GM19328 (cell line): ENCODE results near the gene LMAN1.

ENCODE experiments used
- ATAC-seq: cut with Tn5 transposase; IDR thresholded peaks from one replicate; pipeline ENCODE4 v1.9.1; 2021; ENCODE audit warnings: mild to moderate bottlenecking, moderate library complexity; ENCODE audit not compliant: unreplicated experiment

LMAN1 gene

DNA sequence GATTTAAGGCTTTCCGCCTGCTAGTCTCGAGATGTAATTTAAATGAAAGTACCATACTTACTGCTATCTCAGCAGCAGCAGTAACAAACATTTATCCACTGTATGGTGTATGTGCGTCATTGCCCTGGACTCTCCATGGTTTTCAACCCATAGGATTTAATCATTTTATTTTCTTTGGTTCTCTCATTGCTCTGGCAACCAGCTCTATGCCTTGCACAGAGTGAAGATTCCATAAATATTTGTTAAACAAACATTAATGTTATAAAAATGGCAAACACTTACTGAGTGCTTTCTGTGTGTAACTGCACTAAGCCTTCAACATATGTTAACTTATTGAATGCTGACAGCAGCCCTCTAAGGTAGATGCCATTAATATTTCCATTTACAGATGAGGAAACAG, 1.3 kb upstream of the LMAN1 start:
- no peak for ATAC-seq

DNA sequence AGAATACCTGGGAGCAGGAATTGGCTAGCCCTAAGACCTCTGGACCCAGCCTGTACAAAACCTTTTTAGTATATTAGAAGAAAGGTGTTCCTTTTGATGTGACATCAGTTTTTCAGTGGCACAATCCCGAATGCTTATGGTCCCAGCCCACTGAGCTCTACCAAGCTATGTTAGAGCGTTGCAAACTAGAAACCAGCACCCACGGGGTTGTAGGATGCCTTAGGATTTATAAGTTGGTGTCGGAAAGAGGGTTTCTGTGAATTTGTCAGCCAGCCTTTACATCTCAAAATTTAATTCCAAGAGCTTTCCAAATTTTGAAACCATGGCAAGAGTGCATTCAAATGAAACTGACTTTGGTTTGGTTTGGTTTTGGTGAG, 499 bp upstream of the LMAN1 start:
- ATAC-seq = peak; percentile 13

DNA sequence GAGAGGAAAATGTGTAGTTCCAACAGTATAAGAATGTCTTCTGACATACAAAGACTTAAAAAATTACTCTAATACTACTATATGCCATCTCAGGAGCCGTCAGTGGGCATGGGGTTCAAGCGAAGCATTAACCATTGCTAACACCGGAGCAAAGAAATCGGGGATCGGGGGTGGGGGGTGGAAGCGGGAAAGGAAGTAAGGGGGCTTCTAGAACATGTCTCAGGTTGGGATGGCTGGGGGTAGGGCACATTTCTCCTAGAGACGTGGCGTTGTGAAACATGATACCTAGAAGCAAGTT, 702 bp downstream of the LMAN1 start:
- ATAC-seq = no peak

DNA sequence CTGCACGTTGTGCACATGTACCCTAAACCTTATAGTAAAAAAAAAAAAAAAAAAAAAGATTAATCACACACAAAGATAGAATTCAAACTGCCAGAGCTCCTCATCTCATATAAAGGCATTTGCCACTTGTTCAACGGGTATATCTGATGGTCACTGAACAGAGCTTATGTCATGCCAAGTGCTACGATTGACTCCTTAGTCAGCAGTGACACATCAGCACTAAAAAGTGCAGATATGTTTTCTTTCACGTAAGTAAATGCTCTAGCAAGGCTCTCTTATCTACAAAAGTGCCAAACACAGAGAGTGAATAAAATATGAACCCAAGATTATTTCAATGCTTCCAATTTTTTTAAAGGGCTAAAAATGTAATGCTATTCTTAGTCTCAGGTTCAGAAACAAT, 1.1 kb downstream of the LMAN1 start:
- ATAC-seq = no peak

DNA sequence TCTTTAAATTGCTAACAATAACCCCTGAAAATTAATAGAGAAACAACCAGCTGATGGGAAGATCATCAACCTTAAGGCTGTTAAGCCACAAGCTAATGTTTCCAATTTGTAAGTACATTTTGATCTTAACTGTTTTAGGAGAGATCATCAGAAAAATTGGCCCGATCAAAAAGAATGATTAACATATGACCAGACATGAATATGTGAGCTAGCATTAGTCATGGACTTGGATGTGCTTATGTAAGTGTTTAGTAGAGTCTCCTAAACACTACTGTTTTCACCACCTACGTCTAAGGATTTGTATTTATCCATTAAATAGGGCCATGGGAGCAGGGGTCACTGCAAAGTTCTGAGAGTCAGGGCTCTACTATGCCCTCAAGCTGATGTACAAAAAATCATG, 4.3 kb downstream of the LMAN1 start:
- ATAC-seq = no peak

DNA sequence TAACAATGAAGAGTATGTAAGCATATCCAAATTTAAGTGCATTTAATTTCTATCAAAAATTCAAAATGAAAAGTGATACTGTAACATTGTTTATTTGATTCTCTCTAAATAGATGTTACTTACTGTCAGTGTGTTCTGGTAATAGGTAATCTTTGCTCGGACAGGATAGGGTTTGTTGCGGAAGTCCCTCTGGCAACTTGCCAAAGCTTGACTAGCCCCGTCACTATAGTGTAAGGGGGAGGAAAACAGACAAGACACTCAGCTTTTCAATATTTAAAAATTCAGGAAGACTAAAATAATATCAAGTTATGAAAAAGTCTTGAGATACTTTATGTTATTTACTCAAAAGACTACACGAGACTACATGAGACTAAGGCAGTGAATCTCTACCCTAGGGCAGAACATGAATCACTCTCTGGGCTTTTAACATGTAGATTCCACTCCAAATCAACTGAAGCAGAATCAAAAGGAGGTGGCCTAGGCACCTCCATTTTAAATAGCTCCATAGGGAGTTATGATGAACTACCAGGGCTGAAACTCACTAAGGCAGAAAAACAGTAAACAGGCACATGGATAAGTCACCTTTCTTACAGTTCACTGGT, 5.9 kb downstream of the LMAN1 start:
- no peak for ATAC-seq

DNA sequence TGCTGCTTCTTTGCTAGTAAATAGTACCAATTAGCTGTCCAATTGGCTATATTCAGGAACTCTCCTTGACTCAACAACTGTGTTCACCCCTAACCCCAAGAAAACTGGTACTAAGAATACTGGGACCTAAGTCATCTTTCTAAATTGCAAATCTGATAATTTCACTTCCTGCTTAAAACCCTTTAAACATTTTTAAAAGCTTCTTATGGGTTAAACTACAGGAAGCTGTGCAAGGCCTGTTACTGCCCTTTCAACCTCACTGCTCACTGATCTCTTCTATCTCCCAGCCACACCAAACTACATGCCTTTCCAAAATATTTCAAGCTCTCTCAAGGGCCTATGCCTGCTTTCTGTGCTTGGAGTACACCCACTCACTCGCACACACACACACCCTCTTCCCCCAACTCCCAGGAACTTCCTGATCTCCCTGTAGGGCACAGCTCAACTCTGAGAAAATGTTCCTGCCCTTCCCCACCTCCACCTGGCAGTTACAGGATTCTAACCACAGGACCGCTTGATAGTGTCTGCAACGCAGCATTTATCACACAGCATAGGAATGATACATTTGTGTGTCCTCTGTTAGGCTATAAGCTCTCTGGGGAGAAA, 6.7 kb downstream of the LMAN1 start:
- no peak for ATAC-seq

DNA sequence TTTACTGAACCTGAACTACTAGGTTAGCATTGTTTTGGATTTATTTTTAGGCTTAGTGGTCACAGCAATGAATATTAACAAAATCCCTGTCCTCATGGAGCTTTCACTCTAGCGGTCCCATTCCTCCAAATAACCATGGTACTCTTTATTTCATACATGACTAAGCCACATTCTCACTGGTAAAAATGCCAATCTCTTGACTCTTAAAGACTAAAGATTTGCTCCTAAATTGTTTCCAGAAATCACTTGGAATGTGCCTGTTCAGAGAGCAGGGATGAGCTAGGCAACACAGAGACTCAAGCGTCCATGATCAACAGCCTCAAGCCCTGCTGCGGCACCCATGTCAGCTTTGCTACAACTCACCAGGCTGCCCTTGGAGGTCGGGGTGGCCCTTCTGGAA, 13.5 kb downstream of the LMAN1 start:
- no peak for ATAC-seq

DNA sequence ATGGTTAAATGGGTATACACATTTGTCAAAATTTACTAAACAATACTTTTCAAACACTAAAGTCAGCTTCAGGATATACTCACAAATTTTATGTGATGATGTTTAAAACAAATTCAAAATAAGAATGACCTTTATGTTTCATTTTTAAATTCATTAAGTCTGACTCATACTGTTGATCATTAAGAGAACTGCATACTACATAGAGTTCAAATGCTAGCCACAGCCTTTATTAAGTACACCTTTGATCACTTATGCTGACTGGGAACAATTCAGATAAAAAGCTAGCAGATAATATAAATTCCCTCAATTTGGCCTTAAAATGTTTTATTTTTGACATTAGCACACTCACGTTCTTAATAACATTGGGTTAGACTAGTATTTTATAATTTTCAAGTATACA, 14.1 kb downstream of the LMAN1 start:
- ATAC-seq = no peak

DNA sequence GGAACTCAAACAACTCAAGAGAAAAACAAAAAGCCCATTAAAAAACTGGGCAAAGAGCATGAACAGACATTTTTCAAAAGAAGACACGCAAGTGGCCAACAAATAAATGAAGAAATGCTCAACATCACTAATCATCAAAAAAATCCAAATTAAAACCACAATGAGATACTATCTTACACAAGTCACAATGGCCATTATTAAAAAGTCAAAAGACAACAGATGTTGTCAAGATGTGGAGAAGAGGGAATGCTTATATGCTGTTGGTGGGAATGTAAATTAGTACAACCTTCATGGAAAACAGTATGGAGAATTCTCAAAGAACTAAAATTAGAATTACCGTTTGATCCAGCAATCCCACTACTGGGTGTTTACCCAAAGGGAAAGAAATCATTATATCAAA, 15.1 kb downstream of the LMAN1 start:
- ATAC-seq = no peak

DNA sequence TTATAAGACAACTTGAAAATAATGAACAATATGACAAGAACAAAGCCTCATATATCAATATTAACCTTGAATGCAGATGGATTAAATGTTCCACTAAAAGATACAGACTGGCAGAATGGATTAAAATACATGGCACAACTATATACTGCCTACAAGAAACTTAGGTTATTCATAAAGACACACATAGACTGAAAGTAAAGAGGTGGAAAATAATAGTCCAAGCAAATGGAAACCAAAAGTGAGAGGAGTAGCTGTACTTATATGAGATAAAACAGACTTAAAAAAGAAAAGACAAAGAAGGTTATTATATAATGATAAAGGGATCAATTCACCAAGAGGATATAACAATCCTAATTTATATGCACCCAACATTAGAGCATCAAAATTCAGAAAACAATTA, 18.2 kb downstream of the LMAN1 start:
- ATAC-seq = no peak

DNA sequence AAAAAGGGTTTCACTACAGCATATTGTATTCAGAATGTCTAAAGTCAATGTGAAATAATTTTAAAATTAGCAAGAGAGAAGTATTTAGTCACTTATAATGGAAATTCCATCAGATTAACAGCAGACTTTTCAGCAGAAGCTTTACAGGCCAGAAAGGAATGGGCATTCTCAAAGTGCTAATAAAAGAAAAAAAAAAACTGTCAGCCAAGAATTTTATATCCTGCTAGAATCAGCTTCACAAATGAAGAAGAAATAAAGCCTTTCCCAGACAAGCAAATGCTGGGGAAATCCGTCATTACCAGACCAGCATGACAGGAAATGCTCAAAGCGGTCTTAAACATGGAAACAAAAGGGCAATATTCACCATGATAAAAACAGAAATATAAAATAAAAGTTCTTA, 18.8 kb downstream of the LMAN1 start:
- ATAC-seq = no peak

DNA sequence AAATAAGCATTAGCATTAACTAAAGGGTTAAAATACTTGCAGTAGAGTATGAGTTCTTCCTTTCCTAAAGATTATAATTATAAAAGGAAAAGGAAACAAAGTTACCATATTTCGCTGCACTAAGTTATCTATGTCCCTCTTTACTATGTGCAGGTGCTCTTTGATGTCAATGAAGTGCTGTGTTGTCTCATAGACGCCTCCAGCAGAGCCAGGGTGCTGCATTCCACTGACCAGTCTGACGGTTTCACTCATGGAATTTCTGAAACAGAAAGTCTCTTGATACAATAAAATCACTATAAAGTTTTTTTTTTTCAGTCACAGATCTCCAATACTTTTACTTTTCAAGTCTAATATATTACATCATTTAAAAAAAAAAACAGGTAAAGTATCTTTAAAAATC, 26.1 kb downstream of the LMAN1 start:
- no peak for ATAC-seq

DNA sequence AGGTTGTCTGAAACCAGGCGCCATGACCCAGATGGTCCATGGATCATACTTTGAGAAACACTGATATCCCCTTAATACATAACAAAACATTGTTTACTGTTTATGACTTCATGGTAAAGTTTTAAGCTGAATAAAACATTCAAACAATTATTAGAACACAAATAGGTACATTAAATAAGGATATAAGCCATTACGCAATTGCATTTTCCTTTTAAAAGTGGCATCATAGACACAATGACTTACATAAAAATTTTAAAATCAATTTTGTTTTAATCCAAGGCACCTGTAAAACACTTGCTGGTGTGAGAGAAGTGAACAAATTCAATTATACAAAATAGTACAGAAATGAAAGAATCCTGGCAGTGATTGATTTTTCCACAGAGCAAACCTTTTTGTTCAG, 30.4 kb downstream of the LMAN1 start:
- no peak for ATAC-seq

DNA sequence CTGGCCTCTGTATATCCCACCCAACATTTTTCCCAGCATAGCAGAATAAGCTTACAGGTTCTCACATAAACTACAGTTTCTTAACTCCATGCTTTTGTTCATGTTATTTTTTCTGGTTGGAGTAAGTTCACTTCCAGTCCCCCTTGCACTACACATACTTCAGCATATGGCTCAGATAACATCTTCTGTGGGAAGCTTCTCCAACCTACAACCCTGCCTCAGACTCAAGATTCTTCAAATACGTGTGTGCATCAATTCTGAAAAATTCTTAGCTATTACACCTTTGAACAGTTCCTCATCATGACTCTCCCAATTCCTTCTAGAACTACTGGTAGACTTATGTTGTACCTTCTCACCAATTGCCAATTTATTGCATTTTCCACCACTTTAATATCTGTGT, 33.1 kb downstream of the LMAN1 start:
- no peak for ATAC-seq

DNA sequence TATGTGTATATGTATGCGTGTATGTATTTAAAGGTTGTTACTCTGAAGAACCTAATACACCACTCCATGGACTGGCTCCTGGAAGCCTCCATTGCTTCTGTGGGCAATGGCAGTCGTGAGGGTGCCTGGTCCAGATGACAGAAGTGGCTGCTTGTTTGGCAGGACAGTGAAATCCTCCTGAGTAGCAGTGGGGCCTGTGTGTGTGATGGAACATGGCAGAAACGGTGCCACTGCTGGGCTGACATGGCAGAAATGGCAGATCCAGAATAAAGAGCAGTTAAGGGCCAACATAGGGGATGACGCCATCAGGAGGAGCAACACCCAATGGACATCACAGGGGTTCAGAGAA, 34.5 kb downstream of the LMAN1 start:
- ATAC-seq = no peak

DNA sequence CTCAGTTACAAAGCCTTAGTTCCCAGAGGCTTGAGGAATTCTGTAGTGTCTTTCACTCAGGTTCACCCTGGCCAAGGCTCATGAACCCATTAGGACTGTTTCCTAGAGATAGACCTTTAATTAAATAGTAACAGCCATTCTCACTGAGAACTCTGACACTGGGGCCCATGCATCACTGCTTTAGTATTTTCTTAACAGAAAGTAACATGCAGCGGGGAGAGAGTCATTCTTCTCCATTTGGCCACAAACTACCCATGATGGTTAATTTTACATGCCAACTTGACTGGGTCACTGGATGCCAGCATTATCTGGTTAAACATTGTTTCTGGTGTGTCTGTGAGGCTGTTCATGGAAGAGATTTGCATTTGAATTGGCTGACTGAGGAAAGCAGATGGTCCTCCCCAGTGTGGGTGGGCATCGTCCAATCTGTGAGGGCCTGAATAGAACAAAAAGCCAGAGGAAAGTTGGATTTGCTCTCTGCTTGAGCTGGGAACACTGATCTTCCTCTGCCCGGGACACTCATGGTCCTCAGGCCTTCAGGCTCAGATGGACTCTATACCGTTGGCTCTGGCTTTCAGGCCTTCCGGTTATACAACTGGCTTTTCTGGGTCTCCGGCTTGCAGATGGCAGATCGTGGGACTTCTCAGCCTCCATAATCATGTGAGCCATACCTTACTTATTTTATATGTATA, 35.0 kb downstream of the LMAN1 start:
- ATAC-seq = no peak

DNA sequence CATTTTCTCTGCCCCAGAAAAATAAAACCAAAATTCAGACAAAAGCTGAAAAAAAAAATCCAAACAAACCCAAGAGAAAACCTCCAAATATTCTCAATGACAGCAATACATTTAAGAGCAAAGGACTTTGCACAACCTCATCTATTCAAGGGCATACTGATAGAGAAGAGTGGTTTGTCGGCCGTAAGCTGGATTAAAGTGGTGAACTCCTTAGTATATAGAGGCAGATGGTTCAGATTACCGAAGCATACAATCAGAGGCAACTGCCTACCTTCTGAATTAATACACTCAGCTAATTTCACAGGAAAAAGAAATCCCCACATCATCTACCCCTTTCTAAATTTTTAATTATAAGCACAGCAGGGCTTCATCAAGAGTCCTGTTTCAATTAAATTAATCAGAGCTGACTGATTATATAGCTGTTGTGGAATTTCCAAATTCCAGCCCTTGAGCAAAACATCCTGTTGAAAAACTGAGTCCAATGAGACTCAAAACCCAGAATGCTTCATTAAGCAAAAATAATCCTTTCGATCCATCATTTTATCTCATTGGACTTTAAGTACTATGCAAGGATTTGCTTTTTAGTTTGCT, 40.5 kb downstream of the LMAN1 start, which contains the start of gene CPLX4:
CPLX4 (minus strand) TSS at position 190 of the 591 bp plus-strand sequence; CDS start at position 3, 187 bp downstream.
- ATAC-seq = no peak

DNA sequence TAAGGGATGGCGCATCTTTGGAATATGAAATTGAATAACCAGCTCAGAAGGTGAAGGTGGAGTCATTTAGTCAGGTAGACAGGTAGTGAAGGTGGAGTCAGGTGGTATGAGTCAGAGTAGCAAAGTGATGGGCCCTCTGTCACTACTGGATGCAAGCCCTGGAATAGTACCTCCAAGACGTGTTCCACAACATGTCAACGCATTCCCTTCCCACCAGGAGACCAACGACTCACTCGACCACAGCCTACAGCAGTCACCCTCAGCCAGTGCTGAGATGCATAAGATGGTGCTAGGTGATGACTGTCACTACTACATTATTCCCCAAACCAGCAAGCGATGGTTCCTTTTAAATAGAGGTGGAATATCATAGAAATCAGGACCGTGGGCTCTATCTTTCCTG, 47.4 kb downstream of the LMAN1 start:
- ATAC-seq = no peak

DNA sequence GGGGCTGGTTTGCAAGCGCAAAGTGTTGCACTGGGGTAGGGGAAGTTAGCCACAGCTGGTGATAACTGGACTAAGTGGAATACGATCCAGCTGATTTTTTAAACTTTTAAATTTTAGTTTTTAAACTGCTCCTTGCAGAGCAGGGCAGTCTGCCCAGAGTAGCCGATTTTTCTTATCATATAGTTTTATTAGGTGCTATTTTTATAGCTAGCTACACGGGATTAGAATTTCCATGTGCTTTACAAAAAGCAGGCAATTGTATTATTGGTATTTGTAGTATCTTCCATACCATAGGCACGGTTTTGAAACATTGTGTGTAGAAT, 50.2 kb downstream of the LMAN1 start:
- ATAC-seq = no peak

DNA sequence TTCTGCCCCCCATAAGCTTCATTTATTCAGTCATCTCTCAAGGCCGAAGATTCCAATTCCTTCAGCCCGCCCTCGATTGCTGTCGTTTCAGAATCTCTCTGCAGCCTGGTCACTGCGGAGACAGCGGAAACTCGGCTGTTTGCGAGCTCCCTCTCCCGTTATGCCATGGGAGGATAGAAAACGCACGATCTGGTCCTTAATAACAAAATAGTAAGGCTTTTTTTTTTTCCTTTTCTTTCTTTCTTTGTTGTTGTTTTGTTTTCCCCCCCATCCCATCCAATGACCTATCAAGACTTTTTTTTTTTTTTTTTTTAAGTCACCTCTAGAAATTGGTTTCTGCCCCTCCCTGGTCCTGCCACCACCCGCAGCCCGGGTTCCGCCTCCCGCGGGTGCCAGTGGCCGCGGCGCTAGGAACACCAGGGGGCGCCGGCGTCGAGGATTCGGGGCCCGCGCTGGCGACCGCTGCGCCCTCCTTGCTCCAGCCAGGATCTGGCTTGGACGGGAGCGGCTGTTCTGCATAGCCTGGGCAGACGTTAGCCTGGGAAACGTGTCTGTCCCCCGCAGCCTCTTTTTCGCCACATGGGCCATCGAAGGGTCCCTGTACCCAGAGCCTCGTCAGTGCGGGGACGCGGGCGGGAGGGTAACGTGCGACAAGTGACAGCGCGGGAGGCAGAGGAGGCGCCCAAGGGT, 50.7 kb downstream of the LMAN1 start:
- ATAC-seq = peak; percentile 89

DNA sequence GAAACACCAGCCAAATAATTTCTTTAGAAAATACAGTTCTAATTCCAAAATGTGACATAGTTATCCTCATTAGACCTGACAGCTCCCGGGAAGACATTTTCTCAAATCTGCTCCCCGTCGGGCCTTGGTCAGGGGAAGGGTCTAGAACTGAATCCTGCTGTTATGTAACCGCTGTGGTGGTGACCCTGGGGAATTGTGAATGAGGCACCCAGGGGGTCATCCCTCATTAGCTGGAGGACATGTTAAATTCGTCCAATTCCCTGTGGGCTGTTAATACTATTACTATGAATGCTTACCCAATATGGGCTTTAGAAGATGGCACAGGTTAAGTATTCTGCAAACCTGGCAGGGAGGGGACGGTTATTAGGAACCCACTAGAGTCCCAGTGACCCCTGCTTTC, 52.4 kb downstream of the LMAN1 start:
- no peak for ATAC-seq
